Measurements from ENCODE around the gene TCF25. TPM values are rescaled to one million over a fixed set of nuclear protein-coding genes. Genes with fewer than 3 reads are reported as not detected.
"Not testable (repeated sequence)": the region's sequence is repeated elsewhere in the genome, so short reads cannot be mapped to it uniquely, and the experiment has no call there.

Gene TCF25
- total RNA-seq, 2 donors from 2014 or later = 166 to 247 TPM

- TF ChIP-seq CTCF (IDR thresholded peaks at IDR 0.05) = no peak
- Histone ChIP-seq H3K27ac (no peak overlapping the region), H3K27me3 (replicated peaks; ENCODE audit: insufficient read depth) (no peaks in the 10 kb centered on the region)
These were observed 58.0 kb downstream of the TCF25 start for GRCh38 chr16:89931305-89931896.

GRCh38 chr16:89931964-89932363 lies 58.6 kb downstream of the TCF25 start:
- Histone ChIP-seq H3K4me3 (no peak overlapping the region), H3K27me3 (replicated peaks; ENCODE audit: insufficient read depth) (no peaks in the 10 kb centered on the region), H3K36me3 (no peaks in the 10 kb centered on the region), H3K9me3 (no peaks in the 10 kb centered on the region), H3K4me1 (ENCODE audit: control insufficient read depth in 1 of 2, low read depth in 2 of 2) (no peaks in the 10 kb centered on the region), H3K27ac (no peak overlapping the region)
- no peak for DNase-seq (ENCODE audit: low spot score)
- no peak for TF ChIP-seq CTCF (IDR thresholded peaks at IDR 0.05)
- no peak for ATAC-seq (ENCODE audit: insufficient number of reproducible peaks, low FRiP score, low read depth)

More at GRCh38 chr16:89931305-89931896, 58.0 kb downstream of the TCF25 start:
- no peaks in the 10 kb centered on the region for H3K36me3 ChIP-seq
- no peaks in the 10 kb centered on the region for H3K9me3 ChIP-seq
- peaks cover 0 to 3% of the 10 kb centered on the region in 2 donors for H3K4me1 ChIP-seq (ENCODE audit: control insufficient read depth in 1 of 2, low read depth in 2 of 2)
- ATAC-seq (ENCODE audit: insufficient number of reproducible peaks, low FRiP score, low read depth) = no peak
- no peak overlapping the region for H3K4me3 ChIP-seq
- no peak for DNase-seq (ENCODE audit: low spot score)

GRCh38 chr16:89934019-89934418 lies 60.6 kb downstream of the TCF25 start:
- not testable (repeated sequence) for ATAC-seq (ENCODE audit: insufficient number of reproducible peaks, low FRiP score, low read depth); H3K9me3 ChIP-seq; H3K4me3 ChIP-seq; H3K4me1 ChIP-seq (ENCODE audit: control insufficient read depth in 1 of 2, low read depth in 2 of 2); H3K36me3 ChIP-seq; H3K27ac ChIP-seq; DNase-seq (ENCODE audit: low spot score); H3K27me3 ChIP-seq (replicated peaks; ENCODE audit: insufficient read depth)

GRCh38 chr16:89934611-89935553 lies 61.5 kb downstream of the TCF25 start:
- Histone ChIP-seq H3K4me3 (no peak overlapping the region), H3K4me1 (ENCODE audit: control insufficient read depth in 1 of 2, low read depth in 2 of 2) (no peaks in the 10 kb centered on the region), H3K27me3 (replicated peaks; ENCODE audit: insufficient read depth) (no peaks in the 10 kb centered on the region), H3K36me3 (no peaks in the 10 kb centered on the region), H3K27ac (no peak overlapping the region), H3K9me3 (no peaks in the 10 kb centered on the region)
- ATAC-seq (ENCODE audit: insufficient number of reproducible peaks, low FRiP score, low read depth) (no peak), DNase-seq (ENCODE audit: low spot score) (no peak)
- no peak for TF ChIP-seq CTCF (IDR thresholded peaks at IDR 0.05)

- H3K4me3 ChIP-seq; H3K27me3 ChIP-seq (replicated peaks; ENCODE audit: insufficient read depth); H3K9me3 ChIP-seq; H3K4me1 ChIP-seq (ENCODE audit: control insufficient read depth in 1 of 2, low read depth in 2 of 2); H3K27ac ChIP-seq; DNase-seq (ENCODE audit: low spot score); ATAC-seq (ENCODE audit: insufficient number of reproducible peaks, low FRiP score, low read depth); H3K36me3 ChIP-seq: not testable (repeated sequence)
These were observed 62.2 kb downstream of the TCF25 start for GRCh38 chr16:89935620-89936019.

- H3K9me3 ChIP-seq = no peaks in the 10 kb centered on the region
- TF ChIP-seq CTCF (IDR thresholded peaks at IDR 0.05) = no peak
- ATAC-seq (ENCODE audit: insufficient number of reproducible peaks, low FRiP score, low read depth) (no peak), DNase-seq (ENCODE audit: low spot score) (no peak)
- no peaks in the 10 kb centered on the region for H3K4me1 ChIP-seq (ENCODE audit: control insufficient read depth in 1 of 2, low read depth in 2 of 2)
- no peak overlapping the region for H3K4me3 ChIP-seq
- no peaks in the 10 kb centered on the region for H3K27me3 ChIP-seq (replicated peaks; ENCODE audit: insufficient read depth)
- no peak overlapping the region for H3K27ac ChIP-seq
- no peaks in the 10 kb centered on the region for H3K36me3 ChIP-seq
These were observed 62.6 kb downstream of the TCF25 start for GRCh38 chr16:89936034-89936433.

Data from thoracic aorta (tissue), 2 donors.